ENCODE results near the gene KRT7. TPM values are rescaled to one million over a fixed set of nuclear protein-coding genes. Genes with fewer than 3 reads are reported as not detected.

Gene KRT7
- total and polyA plus RNA-seq, 2 donors (not counting 1 experiment from before 2014, with no cell fraction given) = not detected

DNA sequence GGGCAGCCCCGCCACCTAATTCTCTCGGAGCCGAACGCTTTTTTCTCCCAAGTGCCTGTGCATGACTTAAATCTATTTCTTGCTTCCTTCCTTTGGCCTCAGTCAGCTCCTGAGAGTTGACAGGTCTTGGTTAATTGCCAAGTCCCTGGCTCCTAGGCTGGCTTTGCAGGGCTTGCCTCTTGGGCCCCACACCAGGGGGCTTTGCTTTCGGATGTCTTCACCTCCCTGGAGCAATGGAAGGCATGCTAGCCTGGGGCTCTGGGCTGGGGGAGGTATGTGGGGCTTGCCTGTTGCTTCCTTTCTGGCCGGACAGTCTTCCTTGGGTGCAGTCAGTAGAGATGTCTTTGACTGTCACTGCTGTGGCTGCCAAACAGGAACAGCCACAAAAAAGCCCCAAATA is 39.1 kb upstream of the KRT7 start:
- intact Hi-C loops (cut with micrococcal nuclease) = no loop called here
- H3K79me2 ChIP-seq (ENCODE audit: control insufficient read depth, insufficient read depth, low read length) = no peaks in the 10 kb centered on the region
- Mint-ChIP-seq H3K4me1 (no peaks in the 10 kb centered on the region), H3K4me3 (no peak overlapping the region), H3K27ac (no peak overlapping the region), H3K27me3 (peaks cover 29% of the 10 kb centered on the region), H3K9me3 (ENCODE audit: insufficient read depth) (no peaks in the 10 kb centered on the region)
- ATAC-seq (ENCODE audit: low read depth) (no peak), DNase-seq (no peak)
- ChIA-PET CTCF (no interaction called here), POLR2A (no interaction called here)
- no peaks in the 10 kb centered on the region for H3K27me3 ChIP-seq (replicated peaks in 1 of 4; ENCODE audit: control extremely low read depth in 1 of 4, control insufficient read depth in 3 of 4, insufficient read depth in 4 of 4, low read length in 3 of 4)
- no peak overlapping the region for H3K9ac ChIP-seq (ENCODE audit: low read length)
- H2AFZ ChIP-seq (ENCODE audit: insufficient read depth, low read depth, low read length, poor library complexity, severe bottlenecking) = no peak overlapping the region
- H4K20me1 ChIP-seq (ENCODE audit: control insufficient read depth, insufficient read depth, low read length, poor library complexity, severe bottlenecking) = no peaks in the 10 kb centered on the region
- H3K27ac ChIP-seq (ENCODE audit: low read length in 2 of 2) = no peak overlapping the region
- 33% methylated on average over 6 of the region's 6 CpGs for WGBS (ENCODE audit: insufficient coverage)
- no peaks in the 10 kb centered on the region for H3K4me1 ChIP-seq (ENCODE audit: control insufficient read depth in 2 of 2, insufficient read depth in 2 of 2, low read length in 2 of 2)
- H3K4me2 ChIP-seq (replicated peaks; ENCODE audit: low read depth, low read length, poor library complexity, severe bottlenecking) = no peak overlapping the region
- no peaks in the 10 kb centered on the region for H3K36me3 ChIP-seq (replicated peaks in 1 of 2; ENCODE audit: control extremely low read depth in 1 of 2, control insufficient read depth in 1 of 2, extremely low read depth in 1 of 2, insufficient read depth in 2 of 2, low read length in 1 of 2)
- H3K4me3 ChIP-seq (ENCODE audit: control extremely low read depth in 1 of 5, extremely low read depth in 1 of 5, insufficient read depth in 1 of 5, low read depth in 2 of 5, low read length in 4 of 5) = no peak overlapping the region
- TF ChIP-seq EZH2 (IDR thresholded peaks at IDR 0.05; ENCODE audit: borderline replicate concordance, insufficient read depth, low read depth, low read length, poor library complexity, severe bottlenecking) = no peak
- TF ChIP-seq, protein P1, sequence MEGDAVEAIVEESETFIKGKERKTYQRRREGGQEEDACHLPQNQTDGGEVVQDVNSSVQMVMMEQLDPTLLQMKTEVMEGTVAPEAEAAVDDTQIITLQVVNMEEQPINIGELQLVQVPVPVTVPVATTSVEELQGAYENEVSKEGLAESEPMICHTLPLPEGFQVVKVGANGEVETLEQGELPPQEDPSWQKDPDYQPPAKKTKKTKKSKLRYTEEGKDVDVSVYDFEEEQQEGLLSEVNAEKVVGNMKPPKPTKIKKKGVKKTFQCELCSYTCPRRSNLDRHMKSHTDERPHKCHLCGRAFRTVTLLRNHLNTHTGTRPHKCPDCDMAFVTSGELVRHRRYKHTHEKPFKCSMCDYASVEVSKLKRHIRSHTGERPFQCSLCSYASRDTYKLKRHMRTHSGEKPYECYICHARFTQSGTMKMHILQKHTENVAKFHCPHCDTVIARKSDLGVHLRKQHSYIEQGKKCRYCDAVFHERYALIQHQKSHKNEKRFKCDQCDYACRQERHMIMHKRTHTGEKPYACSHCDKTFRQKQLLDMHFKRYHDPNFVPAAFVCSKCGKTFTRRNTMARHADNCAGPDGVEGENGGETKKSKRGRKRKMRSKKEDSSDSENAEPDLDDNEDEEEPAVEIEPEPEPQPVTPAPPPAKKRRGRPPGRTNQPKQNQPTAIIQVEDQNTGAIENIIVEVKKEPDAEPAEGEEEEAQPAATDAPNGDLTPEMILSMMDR (IDR thresholded peaks at IDR 0.05) = no peak
- no peaks in the 10 kb centered on the region for H3K9me3 ChIP-seq (ENCODE audit: control extremely low read depth in 1 of 3, control insufficient read depth in 2 of 3, insufficient read depth in 1 of 3, low read length in 2 of 3)

DNA sequence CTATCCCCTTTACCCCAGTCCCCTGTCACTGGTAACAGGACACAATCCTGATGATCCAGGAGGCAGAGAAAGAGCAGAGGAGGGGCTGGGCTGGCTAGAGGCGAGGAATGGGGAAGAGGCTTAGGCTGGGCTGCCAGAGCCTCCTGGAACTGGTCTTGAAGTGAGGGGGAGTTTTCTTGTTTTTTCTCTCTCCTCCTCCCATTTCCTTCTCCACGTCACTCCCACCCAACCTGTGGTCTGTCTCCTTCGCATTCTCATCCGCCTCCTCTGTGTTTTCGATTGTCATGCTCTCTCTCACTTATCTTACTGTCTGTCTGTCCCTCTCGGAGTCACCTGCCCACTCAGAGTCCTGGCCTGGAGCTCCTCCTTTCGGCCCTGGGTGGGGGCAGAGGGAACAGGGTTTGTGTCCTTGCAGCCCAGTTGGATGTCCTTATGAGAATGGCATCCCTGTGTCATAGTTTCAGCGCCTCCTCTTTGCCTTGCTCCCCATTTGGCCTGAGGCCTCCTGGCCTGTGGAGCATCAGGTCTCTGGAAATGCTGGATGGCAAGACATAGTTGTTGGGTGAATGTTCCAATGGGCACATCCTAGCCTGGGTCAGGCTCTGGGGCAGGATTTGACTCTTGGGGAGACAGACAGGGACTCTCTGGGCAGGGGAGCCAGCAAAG is 37.8 kb upstream of the KRT7 start:
- Histone ChIP-seq H3K4me1 (ENCODE audit: control insufficient read depth in 2 of 2, insufficient read depth in 2 of 2, low read length in 2 of 2) (no peaks in the 10 kb centered on the region), H4K20me1 (ENCODE audit: control insufficient read depth, insufficient read depth, low read length, poor library complexity, severe bottlenecking) (no peaks in the 10 kb centered on the region), H3K4me2 (replicated peaks; ENCODE audit: low read depth, low read length, poor library complexity, severe bottlenecking) (no peak overlapping the region), H3K27ac (ENCODE audit: low read length in 2 of 2) (no peak overlapping the region), H3K27me3 (replicated peaks in 1 of 4; ENCODE audit: control extremely low read depth in 1 of 4, control insufficient read depth in 3 of 4, insufficient read depth in 4 of 4, low read length in 3 of 4) (no peaks in the 10 kb centered on the region), H3K9me3 (ENCODE audit: control extremely low read depth in 1 of 3, control insufficient read depth in 2 of 3, insufficient read depth in 1 of 3, low read length in 2 of 3) (no peaks in the 10 kb centered on the region), H3K4me3 (ENCODE audit: control extremely low read depth in 1 of 5, extremely low read depth in 1 of 5, insufficient read depth in 1 of 5, low read depth in 2 of 5, low read length in 4 of 5) (no peak overlapping the region), H3K36me3 (replicated peaks in 1 of 2; ENCODE audit: control extremely low read depth in 1 of 2, control insufficient read depth in 1 of 2, extremely low read depth in 1 of 2, insufficient read depth in 2 of 2, low read length in 1 of 2) (no peaks in the 10 kb centered on the region), H2AFZ (ENCODE audit: insufficient read depth, low read depth, low read length, poor library complexity, severe bottlenecking) (no peak overlapping the region), H3K79me2 (ENCODE audit: control insufficient read depth, insufficient read depth, low read length) (no peaks in the 10 kb centered on the region), H3K9ac (ENCODE audit: low read length) (no peak overlapping the region)
- 52% methylated on average over 3 of the region's 8 CpGs for WGBS (ENCODE audit: insufficient coverage)
- CTCF ChIA-PET = no interaction called here
- Mint-ChIP-seq H3K27ac (no peak overlapping the region), H3K4me1 (no peaks in the 10 kb centered on the region), H3K27me3 (peaks cover 33% of the 10 kb centered on the region), H3K4me3 (no peak overlapping the region), H3K9me3 (ENCODE audit: insufficient read depth) (no peaks in the 10 kb centered on the region)
- POLR2A ChIA-PET = no interaction called here
- intact Hi-C loops (cut with micrococcal nuclease) = no loop called here
- DNase-seq (no peak), ATAC-seq (ENCODE audit: low read depth) (no peak)
- TF ChIP-seq EZH2 (IDR thresholded peaks at IDR 0.05; ENCODE audit: borderline replicate concordance, insufficient read depth, low read depth, low read length, poor library complexity, severe bottlenecking) = no peak
- TF ChIP-seq, protein P1 (IDR thresholded peaks at IDR 0.05) = no peak
